GM19455 (cell line): ENCODE results near the gene NUFIP2.
"Not testable (repeated sequence)": the region's sequence is repeated elsewhere in the genome, so short reads cannot be mapped to it uniquely, and the experiment has no call there.

Experiments used
- ATAC-seq: cut with Tn5 transposase; IDR thresholded peaks from one replicate; pipeline ENCODE4 v1.9.1; 2021; ENCODE audit not compliant: unreplicated experiment

Gene NUFIP2

DNA sequence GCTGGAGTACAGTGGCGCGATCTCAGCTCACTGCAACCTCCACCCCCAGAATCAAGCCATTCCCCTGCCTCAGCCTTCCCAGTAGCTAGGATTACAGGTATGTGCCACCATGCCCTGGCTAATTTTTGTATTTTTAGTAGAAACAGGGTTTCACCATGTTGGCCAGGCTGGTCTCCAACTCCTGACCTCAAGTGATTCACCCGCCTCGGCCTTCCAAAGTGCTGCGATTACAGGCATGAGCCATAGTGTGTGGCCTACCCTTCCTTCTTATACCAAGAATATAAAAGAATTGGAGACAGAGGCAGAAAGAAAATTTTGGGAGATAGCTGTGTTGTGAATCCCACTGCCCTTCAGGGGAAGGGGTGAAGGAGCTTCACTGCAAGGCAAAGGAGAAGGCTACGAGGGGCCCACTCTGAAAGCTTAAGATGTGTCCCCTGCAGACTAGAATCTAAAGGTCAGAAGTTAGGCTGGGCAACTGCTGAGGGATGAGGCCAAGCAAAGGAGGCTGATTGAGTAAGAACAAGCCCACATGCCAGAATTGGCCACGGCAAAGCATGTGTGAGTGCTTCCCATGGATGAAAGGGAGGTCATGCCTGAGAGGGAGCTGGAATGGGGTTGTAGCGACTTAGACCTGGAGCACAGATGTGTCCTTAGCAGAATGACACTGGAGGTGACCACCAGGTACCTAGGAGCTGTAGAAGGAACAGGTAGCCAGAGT is 55.7 kb downstream of the NUFIP2 start:
- ATAC-seq, result no peak

DNA sequence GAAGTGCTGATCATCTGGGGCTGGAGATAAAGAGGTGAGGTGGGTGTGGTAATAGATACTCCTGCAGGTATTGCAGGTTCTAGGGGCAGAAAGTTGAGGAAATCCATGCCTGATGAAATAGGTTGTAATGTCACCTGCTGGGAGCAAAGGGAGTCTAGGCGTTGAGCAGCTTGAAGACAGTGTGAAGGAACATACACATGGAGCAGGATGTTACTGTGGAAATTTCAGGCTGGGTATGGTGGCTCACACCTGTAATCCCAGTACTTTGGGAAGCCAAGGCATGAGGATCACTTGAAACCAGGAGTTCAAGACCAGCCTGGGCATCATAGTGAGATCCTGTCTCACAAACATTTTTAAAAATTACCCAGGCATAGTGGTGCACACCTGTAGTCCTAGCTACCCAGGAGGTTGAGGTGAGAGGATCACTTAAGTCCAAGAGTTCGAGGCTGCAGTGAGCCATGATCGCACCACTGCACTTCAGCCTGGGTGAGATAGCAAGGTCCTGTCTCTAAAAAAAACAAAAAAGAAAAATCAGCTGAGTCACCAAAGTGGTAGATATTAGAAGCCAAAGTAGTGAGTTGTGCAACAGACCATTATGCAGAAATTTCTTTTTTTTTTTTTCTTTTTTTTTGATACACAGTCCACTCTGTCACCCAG is 56.3 kb downstream of the NUFIP2 start:
- ATAC-seq, result no peak

DNA sequence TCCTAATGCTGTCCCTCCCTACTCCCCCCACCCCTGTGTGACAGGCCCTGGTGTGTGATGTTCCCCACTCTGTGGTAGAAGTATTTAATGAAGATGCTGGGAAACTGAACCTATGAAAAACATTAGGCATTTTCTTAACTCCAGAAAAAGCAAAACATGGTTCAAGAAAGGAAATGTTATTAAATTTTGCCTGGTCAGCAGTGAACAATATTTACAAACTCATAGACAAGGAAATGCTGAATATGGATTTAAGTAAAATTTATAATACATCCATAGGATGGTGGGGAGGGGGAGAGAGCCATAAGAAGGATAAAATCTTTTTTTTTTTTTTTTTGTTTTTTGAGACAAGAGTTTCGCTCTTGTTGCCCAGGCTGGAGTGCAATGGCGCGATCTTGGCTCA is 58.0 kb downstream of the NUFIP2 start:
- no peak for ATAC-seq

DNA sequence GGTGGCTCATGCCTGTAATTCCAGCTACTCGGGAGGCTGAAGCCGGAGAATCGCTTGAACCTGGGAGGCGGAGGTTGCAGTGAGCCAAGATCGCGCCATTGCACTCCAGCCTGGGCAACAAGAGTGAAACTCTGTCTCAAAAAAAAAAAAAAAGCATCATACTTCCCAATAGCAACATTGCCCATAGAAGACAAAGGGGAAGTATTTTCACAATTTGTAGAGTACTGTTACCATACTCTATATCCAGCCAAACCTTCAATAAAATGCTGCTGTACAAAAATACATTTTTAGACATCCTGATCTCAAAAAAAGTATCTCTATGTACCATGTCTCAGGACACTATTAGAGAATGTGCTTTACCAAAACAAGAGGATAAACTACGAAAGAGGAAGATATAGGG is 59.0 kb downstream of the NUFIP2 start:
- not testable (repeated sequence) for ATAC-seq

DNA sequence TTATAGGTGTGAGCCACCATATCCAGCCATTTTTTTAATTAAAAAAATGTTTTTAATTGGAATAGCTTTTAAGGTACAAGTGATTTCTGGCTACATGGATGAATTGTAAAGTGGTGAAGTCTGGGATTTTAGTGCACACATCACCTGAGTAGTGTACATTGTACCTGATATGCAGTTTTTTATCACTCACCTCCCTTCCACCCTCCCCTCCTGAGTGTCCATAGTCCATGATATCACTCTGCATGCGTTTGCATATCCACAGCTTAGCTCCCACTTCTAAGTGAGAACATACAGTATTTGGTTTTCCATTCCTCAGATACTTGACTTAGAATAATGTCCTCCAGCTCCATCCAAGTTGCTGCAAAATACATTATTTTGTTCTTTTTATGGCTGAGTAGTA is 60.6 kb downstream of the NUFIP2 start:
- no peak for ATAC-seq

DNA sequence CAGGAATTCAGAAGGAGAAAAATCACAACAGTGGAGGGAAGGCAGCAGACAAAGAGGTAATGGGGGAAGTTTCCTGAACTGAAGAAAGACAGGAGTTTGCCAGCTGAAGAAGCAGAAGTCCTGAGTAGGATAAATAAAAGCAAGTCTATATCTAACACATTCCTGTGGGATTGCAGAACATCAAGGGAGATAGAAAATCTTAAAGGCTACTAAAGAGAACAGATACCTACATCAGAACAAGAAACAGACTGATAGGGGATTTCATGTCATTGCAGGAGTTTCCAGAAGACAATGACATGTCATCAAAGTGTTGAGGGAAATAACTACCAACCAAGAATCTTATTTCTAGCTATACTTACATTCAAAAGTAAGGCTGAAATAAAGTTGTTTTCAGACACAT is 68.6 kb downstream of the NUFIP2 start:
- no peak for ATAC-seq

DNA sequence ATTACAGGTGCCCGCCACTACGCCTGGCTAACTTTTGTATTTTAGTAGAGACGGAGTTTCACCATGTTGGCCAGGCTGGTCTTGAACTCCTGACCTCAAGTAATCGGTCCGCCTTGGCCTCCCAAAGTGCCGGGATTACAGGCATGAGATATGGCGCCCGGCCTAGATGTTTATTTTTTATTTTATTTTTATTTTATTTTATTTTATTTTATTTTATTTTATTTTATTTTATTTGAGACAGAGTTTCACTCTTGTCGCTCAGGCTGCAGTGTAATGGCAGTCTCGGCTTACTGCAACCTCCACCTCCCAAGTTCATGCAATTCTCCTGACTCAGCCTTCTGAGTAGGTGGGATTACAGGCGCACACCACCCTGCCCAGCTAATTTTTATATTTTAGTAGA is 72.6 kb downstream of the NUFIP2 start:
- ATAC-seq, result not testable (repeated sequence)

DNA sequence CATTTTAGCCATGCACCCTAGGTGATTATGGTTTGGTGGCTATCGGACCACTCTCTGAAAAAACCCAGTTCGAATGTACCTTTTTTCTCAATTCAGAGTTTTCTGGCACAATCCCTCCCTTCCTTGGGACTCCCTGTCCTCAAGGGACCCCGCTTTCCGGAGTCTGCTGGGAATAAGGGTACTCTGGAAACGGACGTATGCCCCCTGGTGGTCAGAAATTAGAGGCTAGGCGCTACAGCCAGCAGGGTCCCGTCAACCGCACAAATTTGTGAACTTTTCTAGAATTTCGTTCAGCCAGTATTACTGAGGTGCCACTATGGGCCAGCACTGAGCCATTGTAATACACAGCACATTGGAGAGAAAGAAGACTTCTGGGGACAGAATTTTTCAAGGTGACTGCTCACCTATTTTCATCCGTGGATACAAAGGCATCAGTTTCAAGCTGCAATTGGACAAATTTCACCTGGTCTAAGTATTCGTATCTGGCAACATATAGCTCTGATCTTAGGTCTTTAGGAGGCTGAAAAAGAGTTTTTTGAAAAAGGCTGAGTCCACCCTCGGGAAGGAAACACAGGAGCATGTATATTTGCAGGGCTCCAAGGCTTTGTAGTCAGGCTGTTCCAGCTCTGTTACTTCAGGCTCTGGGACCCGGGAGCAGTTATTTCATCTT is 74.4 kb downstream of the NUFIP2 start:
- no peak for ATAC-seq

DNA sequence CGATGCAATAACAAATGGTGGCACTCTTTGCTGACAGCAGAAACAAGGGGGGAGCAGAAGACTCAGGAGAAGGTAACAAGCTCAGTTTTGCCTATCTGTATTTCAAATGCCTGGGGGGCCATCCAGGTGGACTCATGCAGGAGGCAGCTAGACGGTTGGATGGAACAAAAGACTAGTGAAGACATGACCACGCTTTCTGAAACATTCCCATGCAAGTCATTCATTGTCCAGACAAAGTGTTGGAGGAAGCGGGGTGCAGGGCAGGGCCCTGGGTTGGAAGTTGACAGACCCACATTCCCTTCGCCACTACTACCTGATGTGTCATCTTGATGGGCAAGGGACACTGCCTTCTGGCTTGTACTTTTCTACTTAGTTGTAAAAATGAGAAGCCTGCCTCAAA is 77.1 kb downstream of the NUFIP2 start:
- no peak for ATAC-seq

DNA sequence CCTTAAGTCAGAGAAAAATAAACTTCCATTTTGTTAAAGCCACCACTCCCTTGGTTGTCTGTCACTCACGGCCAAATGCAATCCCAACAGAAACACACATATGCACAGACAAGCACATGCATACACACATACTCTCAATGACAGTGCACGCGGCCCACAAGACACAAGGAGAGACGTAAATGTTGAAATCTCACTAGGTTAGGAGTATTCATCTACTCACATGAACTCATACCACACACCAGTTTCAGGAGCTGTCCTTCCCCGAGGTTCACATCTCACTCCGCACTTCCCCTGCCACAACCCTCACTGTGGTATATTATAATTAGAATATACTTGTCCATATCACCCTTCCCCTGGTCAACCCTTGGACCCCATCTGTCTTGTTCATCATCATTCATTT is 77.8 kb downstream of the NUFIP2 start:
- ATAC-seq, result no peak

DNA sequence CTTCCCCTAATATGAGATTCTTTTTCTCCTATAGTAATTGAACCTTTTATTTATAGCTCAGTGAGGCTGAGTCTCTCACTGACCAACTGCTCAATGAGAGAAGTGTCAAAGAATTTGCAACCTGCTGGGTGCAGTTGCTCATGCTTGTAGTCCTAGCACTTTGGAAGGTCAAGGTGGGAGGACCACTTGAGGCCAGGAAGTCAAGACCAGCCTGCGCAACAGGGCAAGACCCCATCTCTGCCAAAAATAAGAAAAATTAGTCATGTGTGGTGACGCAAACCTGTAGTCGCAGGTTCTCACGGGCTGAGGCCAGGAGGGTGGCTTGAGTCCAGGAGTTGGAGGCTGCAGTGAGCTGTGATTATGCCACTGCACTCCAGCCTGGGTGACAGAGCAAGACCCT is 78.2 kb downstream of the NUFIP2 start:
- ATAC-seq, result no peak

DNA sequence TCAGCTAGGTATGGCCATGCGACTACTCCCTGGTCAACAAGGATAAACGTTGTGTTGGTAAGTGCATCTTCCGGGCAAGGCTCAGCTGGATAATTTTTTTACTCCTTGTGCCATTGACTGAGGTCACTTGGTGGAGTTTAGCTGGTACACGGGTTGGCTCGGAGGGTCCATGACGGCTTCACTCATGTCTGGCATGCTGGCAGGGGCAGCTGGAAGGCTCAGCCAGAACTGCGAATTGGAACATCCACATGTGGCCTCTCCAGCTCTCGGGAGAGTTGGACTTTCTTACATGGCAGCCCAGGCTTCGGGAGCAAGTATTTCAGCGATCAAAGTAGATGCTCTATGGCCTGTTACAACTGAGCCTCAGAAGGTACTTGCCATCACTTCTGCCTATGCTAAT is 78.8 kb downstream of the NUFIP2 start:
- ATAC-seq, result no peak

DNA sequence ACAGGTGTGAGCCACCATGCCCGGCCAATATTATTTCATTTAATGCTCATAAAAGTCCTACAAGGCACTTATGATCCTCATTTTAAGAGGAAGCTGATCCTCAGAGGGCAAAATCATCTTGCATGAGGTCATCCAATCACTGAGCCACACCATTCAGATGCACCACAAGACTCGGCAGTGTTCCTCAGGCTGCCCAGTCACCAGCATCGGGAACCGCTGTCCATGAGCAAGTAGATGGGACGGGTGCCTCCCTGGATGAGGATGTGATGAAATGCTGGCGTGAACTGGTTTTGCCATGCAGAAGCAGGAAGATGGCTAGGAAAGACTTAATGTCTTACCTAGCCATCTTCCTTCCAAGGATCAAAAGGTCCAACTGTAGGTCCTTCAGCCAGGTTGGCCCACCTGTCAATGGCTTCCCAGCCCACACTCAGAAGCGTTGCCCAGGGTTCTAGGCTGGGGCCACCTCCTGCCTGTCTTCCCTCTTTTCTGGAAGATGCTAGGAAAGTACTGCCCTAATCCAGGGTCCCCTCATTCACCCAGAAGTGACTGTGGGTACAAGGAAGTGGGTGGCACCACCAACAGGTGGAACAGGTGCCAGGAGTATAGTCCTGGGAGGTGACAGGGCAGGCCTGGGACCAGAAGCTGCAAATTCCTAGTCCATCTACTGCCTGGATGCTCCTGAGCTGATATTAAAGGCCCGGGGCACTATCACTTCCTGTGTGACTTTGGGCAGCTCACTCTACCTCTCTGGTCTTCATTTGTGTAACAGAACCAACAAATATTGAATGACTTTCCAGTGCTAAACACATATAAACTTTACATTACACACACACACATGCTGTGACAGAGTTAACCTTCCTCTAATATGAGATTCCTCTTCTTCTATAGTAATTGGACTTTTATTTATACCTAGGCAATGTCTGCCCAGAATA is 79.5 kb downstream of the NUFIP2 start:
- no peak for ATAC-seq

DNA sequence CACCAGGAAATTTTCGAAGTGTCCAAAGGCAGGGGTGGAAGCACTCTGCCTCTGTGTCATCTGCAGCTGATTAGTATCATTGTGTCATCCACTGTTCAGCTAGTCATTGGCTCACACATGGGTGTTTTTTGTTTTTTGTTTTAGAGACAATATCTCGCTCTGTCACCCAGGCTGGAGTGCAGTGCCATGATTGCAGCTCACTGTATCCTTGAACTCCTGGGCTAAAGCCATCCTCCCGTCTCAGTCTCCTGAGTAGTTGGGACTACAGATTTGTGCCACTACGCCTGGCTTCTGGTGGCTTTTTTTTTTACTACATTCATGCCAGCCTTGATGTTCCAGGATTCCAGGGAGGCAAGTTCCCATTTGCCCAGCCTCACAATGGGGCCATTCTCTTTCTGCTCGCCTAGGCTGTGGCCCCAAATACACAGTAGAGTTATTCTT is 81.2 kb downstream of the NUFIP2 start:
- ATAC-seq, result no peak

DNA sequence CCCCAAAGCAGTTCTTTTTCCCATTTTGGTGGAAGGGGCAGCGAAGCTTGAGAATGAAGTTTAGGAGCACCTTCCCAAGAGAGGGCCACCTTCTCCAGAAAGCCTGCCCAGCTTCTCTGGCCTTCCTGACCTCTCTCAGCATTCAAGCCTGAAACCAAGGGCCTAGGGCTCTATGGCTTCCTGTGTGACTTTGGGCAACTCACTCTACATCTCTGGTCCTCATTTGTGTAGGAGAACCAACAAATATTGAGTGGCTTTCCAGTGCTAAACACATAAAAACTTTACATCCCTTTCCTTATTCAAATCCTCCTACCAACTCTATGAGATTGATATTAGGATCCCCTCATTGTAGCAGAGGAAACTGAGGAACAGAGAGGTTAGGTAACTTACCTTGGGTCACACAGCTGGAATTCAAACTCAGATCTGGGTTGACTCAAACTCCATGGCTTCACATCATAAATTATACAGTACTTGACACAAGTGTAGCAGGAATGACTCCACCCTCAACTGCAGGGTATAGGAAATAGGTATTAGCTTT is 81.8 kb downstream of the NUFIP2 start:
- ATAC-seq, result no peak

DNA sequence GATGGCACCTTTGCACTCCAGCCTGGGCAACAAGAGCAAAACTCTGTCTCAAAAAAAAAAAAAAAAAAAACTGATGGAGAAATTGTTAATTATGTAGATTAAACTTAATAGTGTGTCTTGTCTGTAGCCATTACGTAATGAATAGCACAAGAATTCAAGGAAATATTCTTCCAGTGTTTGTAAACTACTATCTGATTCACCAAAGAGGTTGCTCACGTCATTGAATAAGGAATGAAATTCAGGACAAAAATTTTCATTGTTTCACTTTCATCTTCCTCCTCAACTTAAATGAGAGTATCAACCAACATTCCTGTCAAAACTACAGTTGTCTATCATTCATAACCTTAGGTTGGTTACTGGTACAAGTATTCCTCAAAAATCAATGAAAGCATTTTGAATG is 83.1 kb downstream of the NUFIP2 start:
- ATAC-seq, result no peak

DNA sequence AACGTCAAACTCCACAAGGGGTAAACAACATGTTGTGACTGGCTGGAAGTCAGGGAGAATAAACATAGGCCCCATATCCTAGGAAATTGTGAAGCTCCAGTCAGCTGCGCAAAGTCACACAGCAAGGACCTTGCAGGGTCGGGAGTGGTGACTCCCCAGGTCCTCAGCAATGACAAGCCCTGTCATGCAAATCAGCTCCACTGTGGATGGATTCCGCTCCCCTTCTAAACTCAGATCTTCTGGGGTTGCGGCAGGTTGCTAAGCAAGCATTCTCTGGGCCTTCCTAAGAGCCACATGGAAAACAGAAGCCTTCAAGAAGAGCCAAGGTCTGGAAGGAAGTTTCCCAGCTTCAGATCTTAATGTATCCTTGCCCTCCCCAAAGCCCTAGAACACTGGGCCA is 84.9 kb downstream of the NUFIP2 start:
- no peak for ATAC-seq

DNA sequence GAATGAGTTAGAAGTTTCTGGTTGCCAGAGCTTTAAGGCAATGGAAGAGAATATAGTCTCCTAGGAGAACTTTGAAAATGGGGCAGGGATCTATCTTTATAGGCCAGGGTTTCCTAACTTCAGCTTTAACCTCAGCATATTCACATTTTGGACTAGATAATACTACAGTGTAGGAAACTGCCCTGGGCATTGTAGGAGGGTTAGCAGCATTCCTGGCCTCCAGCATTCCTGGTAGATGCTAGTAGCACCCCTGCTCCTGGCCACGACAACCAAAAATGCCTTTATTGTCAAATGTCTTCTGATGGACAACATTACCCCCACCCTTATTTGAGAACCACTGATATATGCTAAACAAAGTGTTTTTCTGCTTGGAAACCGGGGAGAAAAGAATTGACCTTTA is 86.0 kb downstream of the NUFIP2 start:
- no peak for ATAC-seq
